Mucosa of rectum (tissue), 2 donors: ENCODE data around the gene CNOT6L.

Source experiments
- H3K27ac ChIP-seq, 2 donors: one replicate each; pipeline ENCODE4 v1.7.0; 2013; ENCODE audit warnings: inconsistent platforms in 2 of 2, low read depth in 2 of 2, low read length in 2 of 2
- H3K27me3 ChIP-seq, 2 donors: one replicate each; pipeline ENCODE4 v1.7.0; 2013; ENCODE audit warnings: low read length in 2 of 2; ENCODE audit not compliant: control insufficient read depth in 2 of 2, insufficient read depth in 2 of 2
- H3K36me3 ChIP-seq, 2 donors: one replicate each; pipeline ENCODE4 v1.7.0; 2013; ENCODE audit warnings: low read length in 2 of 2; ENCODE audit not compliant: control insufficient read depth in 2 of 2, insufficient read depth in 2 of 2
- H3K4me1 ChIP-seq, 2 donors: one replicate each; pipeline ENCODE4 v1.7.0; 2013; ENCODE audit warnings: low read length in 2 of 2, mild to moderate bottlenecking in 1 of 2; ENCODE audit not compliant: control insufficient read depth in 2 of 2, insufficient read depth in 2 of 2
- H3K4me3 ChIP-seq, 2 donors: one replicate each; pipeline ENCODE4 v1.7.0; 2013; ENCODE audit warnings: low read length in 2 of 2
- H3K9ac ChIP-seq, 2 donors: one replicate each; pipeline ENCODE4 v1.7.0; 2013; ENCODE audit warnings: low read length in 2 of 2, low read depth in 1 of 2, mild to moderate bottlenecking in 1 of 2
- H3K9me3 ChIP-seq, 2 donors: one replicate each; pipeline ENCODE4 v1.7.0; 2013; ENCODE audit warnings: low read length in 2 of 2; ENCODE audit not compliant: control insufficient read depth in 2 of 2
- donor health status: healthy.
- donor health status: Normal muscosa, but diverticular disease.

CNOT6L gene

DNA sequence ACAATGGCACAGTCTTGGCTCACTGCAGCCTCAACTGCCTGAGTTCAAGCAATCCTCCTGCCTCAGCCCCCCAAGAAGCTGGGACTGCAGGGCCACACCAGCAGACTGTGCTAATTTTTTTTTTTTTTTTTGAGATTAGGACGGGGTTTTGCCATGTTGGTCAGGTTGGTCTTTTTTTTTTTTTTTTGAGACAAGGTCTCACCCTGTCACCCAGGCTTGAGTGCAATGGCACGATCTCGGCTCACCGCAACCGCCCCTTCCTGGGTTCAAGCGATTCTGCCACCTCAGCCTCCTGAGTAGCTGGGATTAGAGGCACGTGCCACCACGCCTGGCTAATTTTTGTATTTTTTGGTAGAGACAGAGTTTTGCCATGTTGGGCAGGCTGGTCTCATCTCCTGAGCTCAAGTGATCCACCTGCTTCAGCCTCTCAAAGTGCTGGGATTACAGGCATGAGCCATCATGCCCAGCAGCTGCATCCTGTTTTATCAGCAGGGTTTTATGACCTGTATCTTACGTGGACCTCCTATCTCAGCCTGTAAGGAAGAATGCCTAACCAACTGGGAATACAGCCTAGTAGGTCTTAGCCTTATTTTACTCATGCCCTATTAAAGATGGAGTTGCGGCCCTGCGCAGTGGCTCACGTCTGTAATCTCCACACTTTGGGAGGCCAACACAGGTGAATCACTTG, 30.3 kb upstream of the CNOT6L start:
- Histone ChIP-seq H3K27ac (no peak overlapping the region), H3K36me3 (no peaks in the 10 kb centered on the region), H3K9me3 (no peaks in the 10 kb centered on the region), H3K4me3 (no peak overlapping the region), H3K4me1 (peaks cover 0 to 3% of the 10 kb centered on the region in 2 donors), H3K27me3 (no peaks in the 10 kb centered on the region), H3K9ac (no peak overlapping the region)

DNA sequence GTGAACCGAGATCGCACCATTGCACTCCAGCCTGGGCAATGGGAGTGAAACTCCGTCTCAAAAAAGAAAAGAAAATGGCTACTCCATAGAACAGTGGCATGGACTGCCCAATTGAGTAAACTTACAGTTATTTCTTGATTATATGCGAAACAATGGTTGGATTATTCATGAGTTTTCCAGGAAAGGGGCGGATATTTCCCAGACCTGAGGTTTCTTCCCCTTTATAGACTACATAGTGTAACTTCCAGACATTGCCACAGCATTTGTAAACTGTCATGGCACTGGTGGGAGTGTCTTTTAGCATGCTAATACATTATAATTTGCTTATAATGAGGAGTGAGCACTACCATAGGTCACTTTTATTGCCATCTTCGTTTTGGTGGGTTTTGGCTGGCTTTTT, 29.3 kb upstream of the CNOT6L start:
- H3K9me3 ChIP-seq: no peaks in the 10 kb centered on the region
- H3K9ac ChIP-seq: no peak overlapping the region
- no peak overlapping the region for H3K27ac ChIP-seq
- H3K36me3 ChIP-seq: no peaks in the 10 kb centered on the region
- H3K4me1 ChIP-seq: peaks cover 0 to 3% of the 10 kb centered on the region in 2 donors
- H3K27me3 ChIP-seq: no peaks in the 10 kb centered on the region
- no peak overlapping the region for H3K4me3 ChIP-seq

DNA sequence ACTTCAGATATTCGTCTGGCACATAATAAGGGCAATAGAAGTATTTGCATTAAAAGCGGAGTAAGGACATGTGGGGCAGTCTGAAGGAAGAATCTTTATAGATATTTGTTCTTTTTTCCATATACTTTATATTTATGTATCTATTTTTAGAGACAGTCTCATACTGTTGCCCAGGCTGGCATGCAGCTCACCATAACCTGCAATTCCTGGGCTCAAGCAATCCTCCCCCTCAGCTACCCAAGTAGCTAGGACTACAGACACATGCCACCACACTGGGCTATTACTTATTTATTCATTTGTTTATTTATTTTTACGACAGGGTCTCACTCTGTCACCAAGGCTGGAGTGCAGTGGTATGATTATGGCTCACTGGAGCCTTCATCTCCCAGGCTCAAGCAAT, 26.8 kb upstream of the CNOT6L start:
- Histone ChIP-seq H3K4me1 (no peaks in the 10 kb centered on the region), H3K27me3 (no peaks in the 10 kb centered on the region), H3K9ac (no peak overlapping the region), H3K9me3 (no peaks in the 10 kb centered on the region), H3K36me3 (no peaks in the 10 kb centered on the region), H3K27ac (no peak overlapping the region), H3K4me3 (no peak overlapping the region)

DNA sequence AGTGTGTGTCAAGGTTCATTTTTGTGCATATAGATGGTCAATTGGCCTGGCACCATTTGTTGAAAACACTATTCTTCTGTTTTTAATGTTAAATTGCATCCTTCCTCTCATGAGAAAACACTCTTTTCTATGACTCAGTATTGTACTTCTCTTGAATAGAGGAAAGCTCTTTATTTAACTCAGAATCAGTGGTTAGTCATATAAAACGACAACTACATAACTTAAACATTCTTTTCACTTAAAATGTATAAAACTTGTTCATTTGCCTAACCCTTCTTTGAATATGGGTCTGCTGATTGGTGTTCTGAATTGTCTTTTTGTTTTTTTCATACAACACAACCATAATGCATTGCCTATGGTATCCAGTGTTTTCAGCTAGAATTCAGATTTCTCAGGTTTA, 26.2 kb upstream of the CNOT6L start:
- Histone ChIP-seq H3K27ac (no peak overlapping the region), H3K9me3 (no peaks in the 10 kb centered on the region), H3K27me3 (no peaks in the 10 kb centered on the region), H3K9ac (no peak overlapping the region), H3K4me3 (no peak overlapping the region), H3K4me1 (no peaks in the 10 kb centered on the region), H3K36me3 (no peaks in the 10 kb centered on the region)

DNA sequence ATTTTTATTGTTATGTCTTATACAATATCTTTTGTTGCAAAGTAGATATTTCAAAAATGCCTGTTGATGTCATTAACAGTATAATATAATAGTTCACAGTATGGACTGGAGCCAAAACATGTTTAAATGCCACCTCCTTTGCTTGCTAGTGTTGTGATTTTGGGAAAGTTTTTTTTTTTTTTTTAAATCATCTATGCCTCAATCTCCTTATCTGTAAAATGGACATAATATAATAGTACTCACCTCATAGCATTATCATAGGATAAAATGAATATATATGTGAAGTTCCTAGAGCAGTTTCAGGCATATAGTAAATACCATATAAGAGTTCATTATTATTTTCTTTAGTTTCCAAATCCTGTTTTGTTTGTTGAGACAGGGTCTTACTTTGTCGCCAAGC, 25.2 kb upstream of the CNOT6L start:
- no peaks in the 10 kb centered on the region for H3K4me1 ChIP-seq
- H3K9ac ChIP-seq: no peak overlapping the region
- H3K36me3 ChIP-seq: no peaks in the 10 kb centered on the region
- H3K27ac ChIP-seq: no peak overlapping the region
- no peak overlapping the region for H3K4me3 ChIP-seq
- no peaks in the 10 kb centered on the region for H3K9me3 ChIP-seq
- H3K27me3 ChIP-seq: no peaks in the 10 kb centered on the region

DNA sequence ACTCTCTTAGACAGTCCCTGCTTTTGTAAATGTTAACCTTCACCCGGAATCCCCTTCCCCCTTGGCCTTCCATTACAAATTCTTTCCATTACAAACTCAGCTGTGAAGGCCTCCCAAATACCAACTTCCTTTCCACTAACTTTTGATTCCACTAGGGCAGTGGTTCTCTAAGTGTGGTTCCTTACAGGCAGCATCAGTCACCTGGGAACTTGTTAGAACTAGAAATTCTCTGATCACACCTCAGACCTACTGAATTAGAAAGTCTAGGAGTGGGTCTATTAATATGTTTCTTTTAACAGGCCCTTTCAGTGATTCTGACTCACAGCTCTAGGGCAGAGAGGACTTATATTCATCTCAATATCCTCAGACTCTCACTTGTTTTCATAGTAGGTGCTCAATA, 24.5 kb upstream of the CNOT6L start:
- Histone ChIP-seq H3K36me3 (no peaks in the 10 kb centered on the region), H3K27me3 (no peaks in the 10 kb centered on the region), H3K4me1 (no peaks in the 10 kb centered on the region), H3K4me3 (no peak overlapping the region), H3K27ac (no peak overlapping the region), H3K9me3 (no peaks in the 10 kb centered on the region), H3K9ac (no peak overlapping the region)

DNA sequence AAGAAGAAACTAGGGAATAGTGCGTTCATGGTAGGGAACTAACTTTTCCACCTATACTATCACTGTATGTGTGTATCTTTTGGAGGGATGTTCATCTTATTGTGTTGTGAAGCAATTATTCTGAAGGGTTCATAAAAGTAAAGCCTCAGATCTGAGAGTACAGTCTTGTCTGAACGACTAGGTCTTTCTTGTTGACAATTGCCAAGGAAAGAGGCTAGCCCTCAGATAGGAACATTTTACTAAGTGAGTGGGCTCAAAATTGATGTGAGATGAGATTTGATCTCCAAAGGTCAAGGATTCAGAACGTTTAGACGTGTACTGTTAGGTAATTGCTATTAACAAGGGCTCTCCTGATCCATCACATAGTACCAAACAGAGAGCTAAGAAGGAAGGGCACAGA, 15.2 kb upstream of the CNOT6L start:
- no peak overlapping the region for H3K4me3 ChIP-seq
- no peak overlapping the region for H3K27ac ChIP-seq
- no peaks in the 10 kb centered on the region for H3K4me1 ChIP-seq
- peaks cover 0 to 2% of the 10 kb centered on the region in 2 donors for H3K27me3 ChIP-seq
- no peaks in the 10 kb centered on the region for H3K9me3 ChIP-seq
- H3K9ac ChIP-seq: no peak overlapping the region
- H3K36me3 ChIP-seq: no peaks in the 10 kb centered on the region

DNA sequence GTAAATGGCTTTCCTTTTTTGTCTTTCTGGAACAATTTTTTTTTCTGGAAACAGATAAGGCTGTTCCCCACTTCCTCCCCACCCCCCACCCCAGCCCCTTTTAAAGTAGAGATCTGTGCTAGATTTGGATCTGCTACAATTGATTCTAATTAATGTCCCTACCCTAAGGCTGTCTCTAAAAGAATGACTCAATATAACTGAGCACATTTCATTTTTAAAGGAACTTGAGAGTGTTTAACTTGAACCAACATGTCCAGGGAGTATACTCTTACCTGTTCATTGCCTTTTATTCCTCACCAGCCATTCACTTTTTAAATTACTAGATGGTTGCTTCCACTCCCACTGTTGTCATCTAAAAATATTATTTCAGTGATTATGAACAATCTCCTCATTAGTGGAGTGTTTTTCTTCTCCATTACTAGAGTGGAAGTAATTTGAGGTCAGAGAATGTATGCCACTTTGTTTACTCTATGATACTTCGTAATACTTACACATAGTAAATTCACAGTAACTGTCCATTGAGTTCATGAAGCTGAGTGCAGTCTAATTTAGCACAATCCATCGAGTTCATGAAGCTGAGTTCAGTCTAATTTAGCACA, 14.1 kb upstream of the CNOT6L start:
- Histone ChIP-seq H3K27me3 (peaks cover 2 to 3% of the 10 kb centered on the region in 2 donors), H3K36me3 (no peaks in the 10 kb centered on the region), H3K4me3 (no peak overlapping the region), H3K4me1 (no peaks in the 10 kb centered on the region), H3K27ac (no peak overlapping the region), H3K9ac (no peak overlapping the region), H3K9me3 (no peaks in the 10 kb centered on the region)

DNA sequence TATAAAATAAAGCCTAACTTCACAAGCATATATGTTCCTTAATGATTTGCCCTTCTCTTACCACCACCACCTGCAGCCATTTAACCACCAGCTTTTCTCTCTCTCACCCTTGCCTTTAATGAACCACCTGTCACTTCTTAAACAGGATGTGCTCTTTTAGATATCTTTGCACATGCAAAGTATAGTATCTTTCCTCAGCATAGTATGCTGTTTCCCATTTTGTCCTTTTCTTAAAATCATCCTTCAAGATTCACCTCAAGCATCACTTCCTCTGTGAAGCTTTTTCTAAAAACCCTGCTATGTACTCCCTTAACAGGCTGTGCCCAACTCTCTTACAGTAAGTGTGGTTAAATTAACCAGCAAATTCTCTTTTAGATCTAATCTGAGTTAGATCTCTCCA, 8.2 kb upstream of the CNOT6L start:
- Histone ChIP-seq H3K9me3 (no peaks in the 10 kb centered on the region), H3K9ac (no peak overlapping the region), H3K4me3 (no peak overlapping the region), H3K36me3 (no peaks in the 10 kb centered on the region), H3K4me1 (no peaks in the 10 kb centered on the region), H3K27ac (no peak overlapping the region), H3K27me3 (peaks cover 0 to 3% of the 10 kb centered on the region in 2 donors)

DNA sequence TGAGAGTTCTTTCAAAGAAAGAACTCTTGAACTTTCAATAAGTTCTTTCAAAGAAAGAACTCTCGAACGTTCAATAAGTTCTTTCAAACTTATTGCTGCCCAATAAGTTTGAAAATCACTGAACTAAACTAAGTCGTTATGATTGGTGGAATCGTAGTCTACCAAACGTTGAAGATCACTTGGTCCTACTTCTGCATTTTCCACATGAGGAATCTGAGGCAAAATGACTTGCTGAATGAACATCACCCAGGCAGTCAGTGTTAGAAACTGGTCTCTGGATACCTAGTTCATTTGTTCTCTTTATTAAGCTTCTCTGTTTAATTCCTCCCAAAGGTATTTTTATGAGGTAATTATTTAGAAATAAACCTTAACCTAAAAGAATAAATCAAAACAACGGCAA, 7.1 kb upstream of the CNOT6L start:
- Histone ChIP-seq H3K36me3 (no peaks in the 10 kb centered on the region), H3K27me3 (peaks cover 0 to 3% of the 10 kb centered on the region in 2 donors), H3K9me3 (no peaks in the 10 kb centered on the region), H3K27ac (no peak overlapping the region), H3K4me1 (peaks cover 2% of the 10 kb centered on the region in 2 donors), H3K4me3 (no peak overlapping the region), H3K9ac (no peak overlapping the region)
